ENCODE data around the gene ITPA.

The ITPA gene

GRCh38 chr20:3188823-3189413, 20.4 kb upstream of the ITPA start:
- Histone ChIP-seq H3K9ac (ENCODE audit: low read depth in 1 of 2, low read length in 2 of 2) (no peak overlapping the region), H3K9me3 (ENCODE audit: control insufficient read depth in 1 of 2, low read length in 2 of 2) (no peaks in the 10 kb centered on the region), H3K4me3 (ENCODE audit: low read depth in 1 of 2, low read length in 2 of 2) (no peak overlapping the region), H3K27ac (ENCODE audit: low read depth, low read length) (no peak overlapping the region), H3K27me3 (ENCODE audit: control insufficient read depth in 1 of 2, insufficient read depth in 2 of 2, low read length in 2 of 2) (no peaks in the 10 kb centered on the region), H3K36me3 (ENCODE audit: control insufficient read depth in 1 of 2, insufficient read depth in 2 of 2, low read length in 2 of 2) (peaks cover 23 to 41% of the 10 kb centered on the region in 2 donors), H3K4me1 (ENCODE audit: control insufficient read depth in 1 of 2, insufficient read depth in 2 of 2, low read length in 2 of 2) (no peaks in the 10 kb centered on the region)

- no peak overlapping the region for H3K27ac ChIP-seq (ENCODE audit: low read depth, low read length)
- H3K36me3 ChIP-seq (ENCODE audit: control insufficient read depth in 1 of 2, insufficient read depth in 2 of 2, low read length in 2 of 2), result peaks cover 30 to 48% of the 10 kb centered on the region in 2 donors
- H3K4me1 ChIP-seq (ENCODE audit: control insufficient read depth in 1 of 2, insufficient read depth in 2 of 2, low read length in 2 of 2), result no peaks in the 10 kb centered on the region
- no peak overlapping the region for H3K9ac ChIP-seq (ENCODE audit: low read depth in 1 of 2, low read length in 2 of 2)
- no peak overlapping the region for H3K4me3 ChIP-seq (ENCODE audit: low read depth in 1 of 2, low read length in 2 of 2)
- H3K9me3 ChIP-seq (ENCODE audit: control insufficient read depth in 1 of 2, low read length in 2 of 2), result no peaks in the 10 kb centered on the region
- no peaks in the 10 kb centered on the region for H3K27me3 ChIP-seq (ENCODE audit: control insufficient read depth in 1 of 2, insufficient read depth in 2 of 2, low read length in 2 of 2)
Observed at GRCh38 chr20:3189561-3190131, 19.7 kb upstream of the ITPA start.

GRCh38 chr20:3190681-3191111, 18.6 kb upstream of the ITPA start:
- Histone ChIP-seq H3K27ac (ENCODE audit: low read depth, low read length) (no peak overlapping the region), H3K4me1 (ENCODE audit: control insufficient read depth in 1 of 2, insufficient read depth in 2 of 2, low read length in 2 of 2) (no peaks in the 10 kb centered on the region), H3K9me3 (ENCODE audit: control insufficient read depth in 1 of 2, low read length in 2 of 2) (no peaks in the 10 kb centered on the region), H3K4me3 (ENCODE audit: low read depth in 1 of 2, low read length in 2 of 2) (no peak overlapping the region), H3K36me3 (ENCODE audit: control insufficient read depth in 1 of 2, insufficient read depth in 2 of 2, low read length in 2 of 2) (peaks cover 41 to 59% of the 10 kb centered on the region in 2 donors), H3K27me3 (ENCODE audit: control insufficient read depth in 1 of 2, insufficient read depth in 2 of 2, low read length in 2 of 2) (no peaks in the 10 kb centered on the region), H3K9ac (ENCODE audit: low read depth in 1 of 2, low read length in 2 of 2) (no peak overlapping the region)

GRCh38 chr20:3192226-3193015, 16.9 kb upstream of the ITPA start:
- no peak overlapping the region for H3K9ac ChIP-seq (ENCODE audit: low read depth in 1 of 2, low read length in 2 of 2)
- H3K27ac ChIP-seq (ENCODE audit: low read depth, low read length), result no peak overlapping the region
- no peaks in the 10 kb centered on the region for H3K27me3 ChIP-seq (ENCODE audit: control insufficient read depth in 1 of 2, insufficient read depth in 2 of 2, low read length in 2 of 2)
- no peak overlapping the region for H3K4me3 ChIP-seq (ENCODE audit: low read depth in 1 of 2, low read length in 2 of 2)
- H3K9me3 ChIP-seq (ENCODE audit: control insufficient read depth in 1 of 2, low read length in 2 of 2), result no peaks in the 10 kb centered on the region
- no peaks in the 10 kb centered on the region for H3K4me1 ChIP-seq (ENCODE audit: control insufficient read depth in 1 of 2, insufficient read depth in 2 of 2, low read length in 2 of 2)
- peaks cover 44 to 67% of the 10 kb centered on the region in 2 donors for H3K36me3 ChIP-seq (ENCODE audit: control insufficient read depth in 1 of 2, insufficient read depth in 2 of 2, low read length in 2 of 2)

- Histone ChIP-seq H3K27ac (ENCODE audit: low read depth, low read length) (no peak overlapping the region), H3K36me3 (ENCODE audit: control insufficient read depth in 1 of 2, insufficient read depth in 2 of 2, low read length in 2 of 2) (peaks cover 44 to 73% of the 10 kb centered on the region in 2 donors), H3K9me3 (ENCODE audit: control insufficient read depth in 1 of 2, low read length in 2 of 2) (no peaks in the 10 kb centered on the region), H3K4me1 (ENCODE audit: control insufficient read depth in 1 of 2, insufficient read depth in 2 of 2, low read length in 2 of 2) (no peaks in the 10 kb centered on the region), H3K4me3 (ENCODE audit: low read depth in 1 of 2, low read length in 2 of 2) (no peak overlapping the region), H3K27me3 (ENCODE audit: control insufficient read depth in 1 of 2, insufficient read depth in 2 of 2, low read length in 2 of 2) (no peaks in the 10 kb centered on the region), H3K9ac (ENCODE audit: low read depth in 1 of 2, low read length in 2 of 2) (no peak overlapping the region)
Observed at GRCh38 chr20:3193806-3194616, 15.3 kb upstream of the ITPA start.

- Histone ChIP-seq H3K36me3 (ENCODE audit: control insufficient read depth in 1 of 2, insufficient read depth in 2 of 2, low read length in 2 of 2) (peaks cover 44 to 75% of the 10 kb centered on the region in 2 donors), H3K4me1 (ENCODE audit: control insufficient read depth in 1 of 2, insufficient read depth in 2 of 2, low read length in 2 of 2) (no peaks in the 10 kb centered on the region), H3K9ac (ENCODE audit: low read depth in 1 of 2, low read length in 2 of 2) (no peak overlapping the region), H3K27me3 (ENCODE audit: control insufficient read depth in 1 of 2, insufficient read depth in 2 of 2, low read length in 2 of 2) (no peaks in the 10 kb centered on the region), H3K9me3 (ENCODE audit: control insufficient read depth in 1 of 2, low read length in 2 of 2) (no peaks in the 10 kb centered on the region), H3K27ac (ENCODE audit: low read depth, low read length) (no peak overlapping the region), H3K4me3 (ENCODE audit: low read depth in 1 of 2, low read length in 2 of 2) (no peak overlapping the region)
Observed at GRCh38 chr20:3194617-3195280, 14.5 kb upstream of the ITPA start.

- peaks cover 46 to 79% of the 10 kb centered on the region in 2 donors for H3K36me3 ChIP-seq (ENCODE audit: control insufficient read depth in 1 of 2, insufficient read depth in 2 of 2, low read length in 2 of 2)
- no peaks in the 10 kb centered on the region for H3K4me1 ChIP-seq (ENCODE audit: control insufficient read depth in 1 of 2, insufficient read depth in 2 of 2, low read length in 2 of 2)
- H3K9ac ChIP-seq (ENCODE audit: low read depth in 1 of 2, low read length in 2 of 2), result no peak overlapping the region
- H3K4me3 ChIP-seq (ENCODE audit: low read depth in 1 of 2, low read length in 2 of 2), result no peak overlapping the region
- H3K27me3 ChIP-seq (ENCODE audit: control insufficient read depth in 1 of 2, insufficient read depth in 2 of 2, low read length in 2 of 2), result no peaks in the 10 kb centered on the region
- no peaks in the 10 kb centered on the region for H3K9me3 ChIP-seq (ENCODE audit: control insufficient read depth in 1 of 2, low read length in 2 of 2)
- no peak overlapping the region for H3K27ac ChIP-seq (ENCODE audit: low read depth, low read length)
Observed at GRCh38 chr20:3195590-3196237, 13.6 kb upstream of the ITPA start.

- Histone ChIP-seq H3K4me3 (ENCODE audit: low read depth in 1 of 2, low read length in 2 of 2) (no peak overlapping the region), H3K36me3 (ENCODE audit: control insufficient read depth in 1 of 2, insufficient read depth in 2 of 2, low read length in 2 of 2) (peaks cover 29 to 51% of the 10 kb centered on the region in 2 donors), H3K27ac (ENCODE audit: low read depth, low read length) (no peak overlapping the region), H3K4me1 (ENCODE audit: control insufficient read depth in 1 of 2, insufficient read depth in 2 of 2, low read length in 2 of 2) (peaks cover 8 to 12% of the 10 kb centered on the region in 2 donors), H3K9me3 (ENCODE audit: control insufficient read depth in 1 of 2, low read length in 2 of 2) (no peaks in the 10 kb centered on the region), H3K9ac (ENCODE audit: low read depth in 1 of 2, low read length in 2 of 2) (no peak overlapping the region), H3K27me3 (ENCODE audit: control insufficient read depth in 1 of 2, insufficient read depth in 2 of 2, low read length in 2 of 2) (no peaks in the 10 kb centered on the region)
Observed at GRCh38 chr20:3199206-3199605, 10.1 kb upstream of the ITPA start.

GRCh38 chr20:3199976-3200755, 9.1 kb upstream of the ITPA start:
- no peak overlapping the region for H3K27ac ChIP-seq (ENCODE audit: low read depth, low read length)
- peaks cover 8 to 12% of the 10 kb centered on the region in 2 donors for H3K4me1 ChIP-seq (ENCODE audit: control insufficient read depth in 1 of 2, insufficient read depth in 2 of 2, low read length in 2 of 2)
- peaks cover 19 to 41% of the 10 kb centered on the region in 2 donors for H3K36me3 ChIP-seq (ENCODE audit: control insufficient read depth in 1 of 2, insufficient read depth in 2 of 2, low read length in 2 of 2)
- no peak overlapping the region for H3K4me3 ChIP-seq (ENCODE audit: low read depth in 1 of 2, low read length in 2 of 2)
- no peak overlapping the region for H3K9ac ChIP-seq (ENCODE audit: low read depth in 1 of 2, low read length in 2 of 2)
- H3K9me3 ChIP-seq (ENCODE audit: control insufficient read depth in 1 of 2, low read length in 2 of 2), result no peaks in the 10 kb centered on the region
- no peaks in the 10 kb centered on the region for H3K27me3 ChIP-seq (ENCODE audit: control insufficient read depth in 1 of 2, insufficient read depth in 2 of 2, low read length in 2 of 2)
